ENCODE data around the gene DCLK3.

DNA sequence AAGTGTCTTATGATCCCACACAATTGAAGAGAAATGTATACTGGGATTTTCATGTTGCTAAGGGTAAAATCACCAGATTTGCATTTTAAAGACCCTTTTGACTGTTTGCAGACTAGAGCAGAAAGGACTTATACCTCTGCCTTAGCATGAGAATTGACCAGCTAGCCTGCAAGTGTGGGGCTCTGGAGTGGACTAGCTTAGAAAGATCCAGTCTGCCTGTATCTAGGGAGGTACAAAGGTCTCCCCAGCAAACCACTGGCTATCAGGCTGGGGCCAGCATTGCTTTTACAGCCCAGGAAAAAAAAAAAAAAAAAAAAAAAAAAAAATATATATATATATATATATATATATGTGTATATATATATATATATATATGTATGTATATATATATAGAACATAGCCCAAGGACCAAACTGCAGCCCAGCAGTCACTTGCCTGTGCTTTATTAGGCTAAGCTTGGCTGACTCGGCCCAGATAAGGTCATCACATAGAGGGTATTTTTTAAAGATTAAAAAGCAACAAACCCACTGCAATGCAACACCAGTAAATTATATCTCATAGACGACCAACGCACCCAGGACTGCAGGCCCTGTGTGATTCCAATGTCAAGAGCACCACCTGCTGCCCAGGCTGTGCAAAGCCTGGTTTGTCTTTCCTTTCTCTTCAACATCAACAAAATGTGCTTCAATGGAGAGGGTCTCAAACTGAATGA, 63.7 kb downstream of the DCLK3 start:
- TF ChIP-seq HHEX (CRISPR knock-in tag; IDR thresholded peaks at IDR 0.05) (no peak), EZH2 (conservative IDR thresholded peaks at IDR 0.05; ENCODE audit: low read depth, low read length) (no peak), CTCF (CRISPR knock-in tag; IDR thresholded peaks at IDR 0.05) (peak; percentile 84), EP300 (IDR thresholded peaks at IDR 0.05; ENCODE audit: low read depth in 2 of 2, low read length in 2 of 2) (no peak), EP300 (CRISPR knock-in tag; IDR thresholded peaks at IDR 0.05; ENCODE audit: borderline replicate concordance) (no peak), YY1 (IDR thresholded peaks at IDR 0.05; ENCODE audit: insufficient read depth, insufficient replicate concordance, low read depth, low read length) (no peak), ETV6 (CRISPR knock-in tag; conservative IDR thresholded peaks at IDR 0.05) (no peak), EED (CRISPR knock-in tag; IDR thresholded peaks at IDR 0.05) (no peak)
- TF ChIP-seq, protein P1, sequence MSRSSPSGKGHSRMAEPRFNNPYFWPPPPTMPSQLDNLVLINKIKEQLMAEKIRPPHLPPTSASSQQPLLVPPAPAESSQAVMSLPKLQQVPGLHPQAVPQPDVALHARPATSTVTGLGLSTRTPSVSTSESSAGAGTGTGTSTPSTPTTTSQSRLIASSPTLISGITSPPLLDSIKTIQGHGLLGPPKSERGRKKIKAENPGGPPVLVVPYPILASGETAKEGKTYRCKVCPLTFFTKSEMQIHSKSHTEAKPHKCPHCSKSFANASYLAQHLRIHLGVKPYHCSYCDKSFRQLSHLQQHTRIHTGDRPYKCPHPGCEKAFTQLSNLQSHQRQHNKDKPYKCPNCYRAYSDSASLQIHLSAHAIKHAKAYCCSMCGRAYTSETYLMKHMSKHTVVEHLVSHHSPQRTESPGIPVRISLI (CRISPR knock-in tag; IDR thresholded peaks at IDR 0.05; ENCODE audit: borderline replicate concordance) = no peak
- TF ChIP-seq, protein P2, sequence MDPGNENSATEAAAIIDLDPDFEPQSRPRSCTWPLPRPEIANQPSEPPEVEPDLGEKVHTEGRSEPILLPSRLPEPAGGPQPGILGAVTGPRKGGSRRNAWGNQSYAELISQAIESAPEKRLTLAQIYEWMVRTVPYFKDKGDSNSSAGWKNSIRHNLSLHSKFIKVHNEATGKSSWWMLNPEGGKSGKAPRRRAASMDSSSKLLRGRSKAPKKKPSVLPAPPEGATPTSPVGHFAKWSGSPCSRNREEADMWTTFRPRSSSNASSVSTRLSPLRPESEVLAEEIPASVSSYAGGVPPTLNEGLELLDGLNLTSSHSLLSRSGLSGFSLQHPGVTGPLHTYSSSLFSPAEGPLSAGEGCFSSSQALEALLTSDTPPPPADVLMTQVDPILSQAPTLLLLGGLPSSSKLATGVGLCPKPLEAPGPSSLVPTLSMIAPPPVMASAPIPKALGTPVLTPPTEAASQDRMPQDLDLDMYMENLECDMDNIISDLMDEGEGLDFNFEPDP (CRISPR knock-in tag; conservative IDR thresholded peaks at IDR 0.05) = no peak
